Hepatocyte (in vitro differentiated cells): ENCODE results near the gene AFAP1. TPM values are rescaled to one million over a fixed set of nuclear protein-coding genes. Genes with fewer than 3 reads are reported as not detected.

Experiments used
- DNase-seq: peaks from one replicate; pipeline ENCODE4 v3.0.0-alpha.2; 2016; ENCODE audit warnings: low spot score
- H2AFZ ChIP-seq: fragments of 200-600 bp; sonication (generic); 2 replicates; pipeline ENCODE4 v1.6.0; 2016; ENCODE audit warnings: antibody characterized with exemption, mild to moderate bottlenecking
- H3K27ac ChIP-seq: fragments of 200-600 bp; sonication (generic); 2 replicates; pipeline ENCODE4 v1.5.1; 2016; ENCODE audit warnings: mild to moderate bottlenecking
- H3K27me3 ChIP-seq: fragments of 200-600 bp; sonication (generic); 2 replicates; pipeline ENCODE4 v1.6.1; 2016
- H3K36me3 ChIP-seq: fragments of 200-600 bp; sonication (generic); replicated peaks from 2 replicates; pipeline ENCODE4 v1.5.1; 2016; ENCODE audit warnings: low read depth; ENCODE audit not compliant: insufficient read depth
- H3K4me1 ChIP-seq: fragments of 200-600 bp; sonication (generic); 2 replicates; pipeline ENCODE4 v1.5.1; 2016; ENCODE audit warnings: mild to moderate bottlenecking, moderate library complexity; ENCODE audit not compliant: insufficient read depth
- H3K4me2 ChIP-seq: fragments of 200-600 bp; sonication (generic); 2 replicates; pipeline ENCODE4 v1.6.0; 2016
- H3K4me3 ChIP-seq: fragments of 200-600 bp; sonication (generic); 2 replicates; pipeline ENCODE4 v1.5.1; 2016; ENCODE audit warnings: mild to moderate bottlenecking
- H3K79me2 ChIP-seq: fragments of 200-600 bp; sonication (generic); 2 replicates; pipeline ENCODE4 v1.6.0; 2017; ENCODE audit warnings: mild to moderate bottlenecking
- H3K9me2 ChIP-seq: fragments of 200-600 bp; sonication (generic); replicated peaks from 2 replicates; pipeline ENCODE4 v1.6.0; 2017; ENCODE audit warnings: mild to moderate bottlenecking; ENCODE audit not compliant: insufficient read depth
- H3K9me3 ChIP-seq: fragments of 200-600 bp; sonication (generic); 2 replicates; pipeline ENCODE4 v1.5.1; 2016; ENCODE audit warnings: low read depth, mild to moderate bottlenecking
- H4K20me1 ChIP-seq: fragments of 200-600 bp; sonication (generic); 2 replicates; pipeline ENCODE4 v1.6.0; 2016; ENCODE audit warnings: mild to moderate bottlenecking; ENCODE audit not compliant: insufficient read depth, poor library complexity, severe bottlenecking
- CTCF ChIP-seq: fragments of 200-600 bp; sonication (generic); IDR thresholded peaks from 2 replicates; pipeline ENCODE4 v1.5.1; 2016; ENCODE audit warnings: antibody characterized with exemption, mild to moderate bottlenecking; ENCODE audit not compliant: poor library complexity
- EZH2 ChIP-seq: fragments of 200-600 bp; sonication (generic); IDR thresholded peaks from 2 replicates; pipeline ENCODE4 v1.6.1; 2016; ENCODE audit warnings: antibody characterized with exemption, mild to moderate bottlenecking, borderline replicate concordance
- EZH2phosphoT487 ChIP-seq: fragments of 200-600 bp; sonication (generic); IDR thresholded peaks from one replicate; pipeline ENCODE4 v1.6.1; 2018; ENCODE audit warnings: antibody characterized with exemption, mild to moderate bottlenecking, low read depth, moderate library complexity; ENCODE audit not compliant: unreplicated experiment, severe bottlenecking
- WGBS: methylation state at CpG from one replicate; pipeline ENCODE4 v1.1.6; 2016; ENCODE audit warnings: low lambda C conversion rate; ENCODE audit errors: missing lambda C conversion rate; 5-methylcytosine and 5-hydroxymethylcytosine counted together
- polyA plus RNA-seq: library from polyadenylated mRNA; unstranded; fragments of >200 nt; fragmentation: Nextera tagmentation; extraction: Ambion mirVana; gene quantifications from 2 replicates; pipeline ENCODE4 v1.2.1, GENCODE V29; 2016
- total RNA-seq: library from RNA; depleted of rRNA; stranded (reverse); fragments of >200 nt; gene quantifications from 2 replicates; pipeline ENCODE4 v1.2.3, GENCODE V29; 2014

Gene AFAP1
- total and polyA plus RNA-seq, 2 experiments from 2014 or later, result 9.3 to 16.2 TPM

- TF ChIP-seq EZH2 (no peak), EZH2phosphoT487 (no peak), CTCF (no peak)
- 66% methylated on average over 8 of the region's 8 CpGs for WGBS
- peak overlapping the region; percentile 68 for H3K27ac ChIP-seq
- no peaks in the 10 kb centered on the region for H3K36me3 ChIP-seq
- no peaks in the 10 kb centered on the region for H4K20me1 ChIP-seq
- H3K4me3 ChIP-seq, result no peak overlapping the region
- H3K4me2 ChIP-seq, result peak overlapping the region; percentile 45
- H3K9me3 ChIP-seq, result no peaks in the 10 kb centered on the region
- no peaks in the 10 kb centered on the region for H3K9me2 ChIP-seq
- H2AFZ ChIP-seq, result no peak overlapping the region
- DNase-seq, result no peak
- peaks cover 17% of the 10 kb centered on the region for H3K79me2 ChIP-seq
- peaks cover 28% of the 10 kb centered on the region for H3K4me1 ChIP-seq
- H3K27me3 ChIP-seq, result no peaks in the 10 kb centered on the region
Observed at GRCh38 chr4:7857238-7857701, 82.4 kb downstream of the AFAP1 start.

- no peak overlapping the region for H3K27ac ChIP-seq
- peaks cover 17% of the 10 kb centered on the region for H3K79me2 ChIP-seq
- 93% methylated on average over 10 of the region's 10 CpGs for WGBS
- peaks cover 15% of the 10 kb centered on the region for H3K4me1 ChIP-seq
- H3K4me2 ChIP-seq, result no peak overlapping the region
- no peaks in the 10 kb centered on the region for H3K9me2 ChIP-seq
- no peak for DNase-seq
- no peak overlapping the region for H3K4me3 ChIP-seq
- H4K20me1 ChIP-seq, result no peaks in the 10 kb centered on the region
- H3K27me3 ChIP-seq, result no peaks in the 10 kb centered on the region
- H2AFZ ChIP-seq, result no peak overlapping the region
- H3K9me3 ChIP-seq, result no peaks in the 10 kb centered on the region
- H3K36me3 ChIP-seq, result no peaks in the 10 kb centered on the region
- no peak for TF ChIP-seq EZH2phosphoT487
- TF ChIP-seq EZH2, result no peak
- TF ChIP-seq CTCF, result no peak
Observed at GRCh38 chr4:7855731-7856130, 83.9 kb downstream of the AFAP1 start.

DNA sequence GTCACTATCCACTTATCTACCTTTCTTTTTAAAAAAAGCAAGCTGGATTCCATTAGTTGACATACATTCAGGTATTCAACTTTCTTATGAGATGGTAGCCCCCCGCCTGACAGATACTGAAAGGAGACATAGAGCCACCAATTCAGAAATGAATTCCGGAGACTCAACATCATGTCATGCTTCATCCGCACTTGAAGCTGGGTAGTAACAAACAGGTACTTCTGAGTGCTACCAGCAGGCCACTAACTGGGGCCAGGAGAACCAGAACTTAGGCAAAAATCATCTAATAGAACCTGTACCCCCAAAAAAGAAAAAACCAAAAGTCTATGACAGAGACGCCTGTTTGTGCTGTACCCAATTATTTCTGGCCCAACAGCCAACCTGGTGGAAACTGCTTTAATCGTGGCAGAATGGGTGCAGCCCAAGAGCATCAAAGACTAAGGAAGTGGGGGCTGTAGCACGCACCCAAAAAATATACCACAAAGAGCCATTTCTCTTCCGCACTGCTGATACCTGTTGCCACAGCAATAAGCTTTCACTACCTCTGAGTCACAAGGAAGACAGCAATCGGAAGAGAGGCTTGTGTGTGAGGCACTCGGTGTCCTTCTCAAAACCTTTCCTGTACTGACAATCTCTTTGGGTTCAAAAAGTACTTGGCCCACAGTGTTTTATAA, 84.8 kb downstream of the AFAP1 start:
- peaks cover 15% of the 10 kb centered on the region for H3K4me1 ChIP-seq
- 90% methylated on average over 9 of the region's 9 CpGs for WGBS
- no peaks in the 10 kb centered on the region for H3K36me3 ChIP-seq
- no peak for DNase-seq
- peaks cover 13% of the 10 kb centered on the region for H3K79me2 ChIP-seq
- no peak overlapping the region for H2AFZ ChIP-seq
- H3K4me2 ChIP-seq, result no peak overlapping the region
- TF ChIP-seq CTCF, result no peak
- no peak for TF ChIP-seq EZH2phosphoT487
- no peak for TF ChIP-seq EZH2
- H4K20me1 ChIP-seq, result no peaks in the 10 kb centered on the region
- no peak overlapping the region for H3K27ac ChIP-seq
- H3K27me3 ChIP-seq, result no peaks in the 10 kb centered on the region
- H3K9me3 ChIP-seq, result no peaks in the 10 kb centered on the region
- H3K4me3 ChIP-seq, result no peak overlapping the region
- H3K9me2 ChIP-seq, result no peaks in the 10 kb centered on the region
